Measurements from ENCODE around the gene ZNF688.
A peak's percentile ranks its signal among the peaks of the same experiment; 100 is the strongest.

Gene ZNF688

DNA sequence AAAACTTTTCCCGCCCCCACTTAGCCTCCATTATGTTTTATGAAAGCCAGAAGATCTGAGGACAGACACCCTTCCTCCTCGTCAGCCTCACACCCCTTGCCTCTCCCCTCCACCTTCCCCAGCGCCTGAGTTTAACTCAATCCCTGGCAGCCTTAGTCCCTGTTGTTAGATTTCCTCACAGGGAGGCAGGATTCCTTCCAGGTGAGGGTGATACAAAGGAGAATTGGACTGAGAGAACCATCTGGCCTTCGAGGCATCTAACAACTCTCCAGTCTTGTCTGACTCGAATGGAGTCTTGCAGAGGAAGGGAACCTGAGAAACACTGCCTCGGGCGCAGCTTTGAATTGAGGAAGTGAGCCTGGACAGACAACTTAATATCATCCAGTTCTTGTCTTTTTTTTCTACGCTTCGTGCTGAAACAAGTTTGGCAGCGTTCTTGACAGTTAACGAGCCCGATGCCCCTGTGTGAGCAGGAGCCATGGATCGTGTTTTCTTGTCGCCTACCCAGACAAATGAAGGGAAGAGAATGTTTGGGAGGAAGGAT, 43.8 kb downstream of the ZNF688 start:
- H3K4me1 ChIP-seq (ENCODE audit: control insufficient read depth in 2 of 2, insufficient read depth in 1 of 2, low read depth in 1 of 2, low read length in 2 of 2) = peaks cover 6 to 8% of the 10 kb centered on the region in 2 donors
- peak overlapping the region; percentile 46 for H3K18ac ChIP-seq (ENCODE audit: low read length)
- H4K91ac ChIP-seq (ENCODE audit: low read depth, low read length, poor library complexity) = no peak overlapping the region
- H2BK120ac ChIP-seq (ENCODE audit: low read depth, low read length) = no peak overlapping the region
- peak overlapping the region in 1 of 2 donors; percentile 83 for H3K4me3 ChIP-seq (ENCODE audit: low read length in 2 of 2)
- no peak for DNase-seq (ENCODE audit: low spot score)
- peak overlapping the region; percentile 99 for H2AFZ ChIP-seq (ENCODE audit: low read length)
- no peak overlapping the region for H3K9ac ChIP-seq (ENCODE audit: low read depth, low read length, poor library complexity)
- no peak overlapping the region for H2BK15ac ChIP-seq (ENCODE audit: low read length)
- H3K27ac ChIP-seq (replicated peaks; ENCODE audit: low read length) = peak overlapping the region; percentile 81
- H3K27me3 ChIP-seq (ENCODE audit: control insufficient read depth in 3 of 3, insufficient read depth in 3 of 3, low read depth in 1 of 3, low read length in 3 of 3) = no peaks in the 10 kb centered on the region
- H4K8ac ChIP-seq (ENCODE audit: low read depth, low read length) = no peak overlapping the region
- H3K36me3 ChIP-seq (replicated peaks in 1 of 2; ENCODE audit: control insufficient read depth in 2 of 2, insufficient read depth in 2 of 2, low read length in 2 of 2) = peaks cover 10 to 16% of the 10 kb centered on the region in 2 donors
- H3K4ac ChIP-seq (ENCODE audit: low read length) = no peak overlapping the region
- H3K23ac ChIP-seq (ENCODE audit: low read depth, low read length, poor library complexity) = no peak overlapping the region
- peak overlapping the region; percentile 1 for H2BK12ac ChIP-seq (ENCODE audit: low read length)
- H3K9me3 ChIP-seq (replicated peaks in 1 of 2; ENCODE audit: control insufficient read depth in 2 of 2, insufficient read depth in 1 of 2, low read depth in 1 of 2, low read length in 2 of 2) = no peaks in the 10 kb centered on the region
- H3K14ac ChIP-seq (ENCODE audit: low read length) = no peak overlapping the region
- H3K4me2 ChIP-seq (ENCODE audit: insufficient read depth, low read length, poor library complexity, severe bottlenecking) = peak overlapping the region; percentile 59
- WGBS, 2 donors (ENCODE audit: extremely low coverage in 2 of 2, insufficient read length in 2 of 2, insufficient replicate concordance in 1 of 2) = no CpG with 5 or more reads among the region's 14 CpGs
- no peak overlapping the region for H2BK5ac ChIP-seq (ENCODE audit: low read length)
- H2AK5ac ChIP-seq (ENCODE audit: low read depth, low read length) = no peak overlapping the region
- peaks cover 14% of the 10 kb centered on the region for H3K79me1 ChIP-seq (ENCODE audit: low read depth, low read length)

DNA sequence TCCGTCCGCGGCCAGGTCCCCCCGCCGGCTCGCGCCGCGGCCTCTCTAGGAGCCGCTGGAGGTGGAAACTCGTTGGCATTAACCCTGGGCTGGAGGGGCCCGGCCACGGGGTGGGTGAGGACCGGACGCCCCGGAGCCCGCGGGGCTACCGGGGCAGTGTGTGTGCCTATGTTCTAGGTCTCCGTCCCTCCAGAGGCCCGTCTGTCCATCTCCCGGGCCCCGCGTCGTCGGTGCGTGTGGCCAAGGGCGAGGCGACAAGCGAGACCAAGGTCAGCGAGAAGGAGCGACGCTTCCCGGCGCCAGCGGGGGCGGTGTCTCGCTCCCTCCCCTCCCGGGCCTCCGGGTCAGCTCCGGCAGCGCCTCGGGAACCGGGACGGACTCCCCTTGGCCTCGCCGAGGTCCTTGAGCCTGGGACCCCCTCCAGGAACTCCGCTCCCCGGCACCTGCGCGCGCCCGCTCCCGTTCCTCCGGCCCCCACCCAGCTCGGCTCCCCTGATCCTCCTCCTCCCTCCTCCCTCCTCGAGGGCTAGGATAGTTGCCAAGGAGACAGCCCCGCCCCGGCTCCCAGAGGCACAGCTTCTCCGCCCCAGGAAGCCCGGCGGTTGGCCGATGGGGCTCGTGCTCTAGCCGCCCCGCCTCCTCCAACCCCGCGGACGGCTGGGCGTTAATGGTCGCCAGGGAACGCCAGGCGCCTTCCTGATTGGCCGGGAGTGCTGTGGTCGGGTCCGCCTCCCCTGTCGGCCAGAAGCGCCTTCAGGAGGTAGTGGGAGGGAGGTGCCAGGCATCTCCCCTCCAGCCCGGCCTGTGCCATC, 44.5 kb downstream of the ZNF688 start:
- no CpG with 5 or more reads among the region's 79 CpGs for WGBS, 2 donors (ENCODE audit: extremely low coverage in 2 of 2, insufficient read length in 2 of 2, insufficient replicate concordance in 1 of 2)
- H3K36me3 ChIP-seq (replicated peaks in 1 of 2; ENCODE audit: control insufficient read depth in 2 of 2, insufficient read depth in 2 of 2, low read length in 2 of 2) = peaks cover 10 to 16% of the 10 kb centered on the region in 2 donors
- H3K4me1 ChIP-seq (ENCODE audit: control insufficient read depth in 2 of 2, insufficient read depth in 1 of 2, low read depth in 1 of 2, low read length in 2 of 2) = peaks cover 6 to 8% of the 10 kb centered on the region in 2 donors
- H2BK15ac ChIP-seq (ENCODE audit: low read length) = peak overlapping the region; percentile 97
- H3K4me2 ChIP-seq (ENCODE audit: insufficient read depth, low read length, poor library complexity, severe bottlenecking) = peak overlapping the region; percentile 59
- peak overlapping the region; percentile 99 for H3K9ac ChIP-seq (ENCODE audit: low read depth, low read length, poor library complexity)
- peak overlapping the region; percentile 89 for H2BK5ac ChIP-seq (ENCODE audit: low read length)
- H3K79me1 ChIP-seq (ENCODE audit: low read depth, low read length) = peaks cover 11% of the 10 kb centered on the region
- H3K4ac ChIP-seq (ENCODE audit: low read length) = no peak overlapping the region
- peak overlapping the region; percentile 83 for H2AK5ac ChIP-seq (ENCODE audit: low read depth, low read length)
- H3K18ac ChIP-seq (ENCODE audit: low read length) = peak overlapping the region; percentile 100
- H2BK120ac ChIP-seq (ENCODE audit: low read depth, low read length) = peak overlapping the region; percentile 98
- DNase-seq (ENCODE audit: low spot score) = peak; percentile 98
- peak overlapping the region; percentile 87 for H3K23ac ChIP-seq (ENCODE audit: low read depth, low read length, poor library complexity)
- no peaks in the 10 kb centered on the region for H3K9me3 ChIP-seq (replicated peaks in 1 of 2; ENCODE audit: control insufficient read depth in 2 of 2, insufficient read depth in 1 of 2, low read depth in 1 of 2, low read length in 2 of 2)
- peak overlapping the region; percentile 97 for H3K27ac ChIP-seq (replicated peaks; ENCODE audit: low read length)
- peak overlapping the region; percentile 86 for H3K14ac ChIP-seq (ENCODE audit: low read length)
- H4K91ac ChIP-seq (ENCODE audit: low read depth, low read length, poor library complexity) = peak overlapping the region; percentile 66
- H3K4me3 ChIP-seq (ENCODE audit: low read length in 2 of 2) = peak overlapping the region; percentile 83 to 86
- no peaks in the 10 kb centered on the region for H3K27me3 ChIP-seq (ENCODE audit: control insufficient read depth in 3 of 3, insufficient read depth in 3 of 3, low read depth in 1 of 3, low read length in 3 of 3)
- H2AFZ ChIP-seq (ENCODE audit: low read length) = peak overlapping the region; percentile 99
- H4K8ac ChIP-seq (ENCODE audit: low read depth, low read length) = no peak overlapping the region
- no peak overlapping the region for H2BK12ac ChIP-seq (ENCODE audit: low read length)

GRCh38 chr16:30526137-30526822, 45.2 kb downstream of the ZNF688 start, which contains the start of gene ZNF768:
Gene ZNF768, minus strand, starts transcription at chr16:30526566. Its CDS starts 153 bp downstream, at chr16:30526413.
- Histone ChIP-seq H2BK120ac (ENCODE audit: low read depth, low read length) (peak within 1 kb of the TSS; percentile 98), H3K79me1 (ENCODE audit: low read depth, low read length) (peaks cover 11% of the 10 kb centered on the region), H3K9ac (ENCODE audit: low read depth, low read length, poor library complexity) (peak within 1 kb of the TSS; percentile 99), H2BK5ac (ENCODE audit: low read length) (peak within 1 kb of the TSS; percentile 89), H3K4me1 (ENCODE audit: control insufficient read depth in 2 of 2, insufficient read depth in 1 of 2, low read depth in 1 of 2, low read length in 2 of 2) (peaks cover 6 to 8% of the 10 kb centered on the region in 2 donors), H3K14ac (ENCODE audit: low read length) (peak within 1 kb of the TSS; percentile 86), H3K18ac (ENCODE audit: low read length) (peak within 1 kb of the TSS; percentile 100), H3K4me2 (ENCODE audit: insufficient read depth, low read length, poor library complexity, severe bottlenecking) (peak within 1 kb of the TSS; percentile 59), H2BK12ac (ENCODE audit: low read length) (no peak within 1 kb of the TSS), H3K9me3 (replicated peaks in 1 of 2; ENCODE audit: control insufficient read depth in 2 of 2, insufficient read depth in 1 of 2, low read depth in 1 of 2, low read length in 2 of 2) (no peaks in the 10 kb centered on the region), H3K4ac (ENCODE audit: low read length) (no peak within 1 kb of the TSS), H3K27ac (replicated peaks; ENCODE audit: low read length) (peak within 1 kb of the TSS; percentile 97), H3K23ac (ENCODE audit: low read depth, low read length, poor library complexity) (peak within 1 kb of the TSS; percentile 87), H3K4me3 (ENCODE audit: low read length in 2 of 2) (peak within 1 kb of the TSS; percentile 83 to 91), H4K91ac (ENCODE audit: low read depth, low read length, poor library complexity) (peak within 1 kb of the TSS; percentile 66), H2BK15ac (ENCODE audit: low read length) (peak within 1 kb of the TSS; percentile 97), H3K36me3 (replicated peaks in 1 of 2; ENCODE audit: control insufficient read depth in 2 of 2, insufficient read depth in 2 of 2, low read length in 2 of 2) (peaks cover 10 to 16% of the 10 kb centered on the region in 2 donors), H3K27me3 (ENCODE audit: control insufficient read depth in 3 of 3, insufficient read depth in 3 of 3, low read depth in 1 of 3, low read length in 3 of 3) (no peaks in the 10 kb centered on the region), H2AK5ac (ENCODE audit: low read depth, low read length) (peak within 1 kb of the TSS; percentile 90), H2AFZ (ENCODE audit: low read length) (peak within 1 kb of the TSS; percentile 99), H4K8ac (ENCODE audit: low read depth, low read length) (no peak within 1 kb of the TSS)
- WGBS, 2 donors (ENCODE audit: extremely low coverage in 2 of 2, insufficient read length in 2 of 2, insufficient replicate concordance in 1 of 2) = no CpG with 5 or more reads among the region's 73 CpGs
- DNase-seq (ENCODE audit: low spot score) = peak; percentile 59

- peak overlapping the region; percentile 63 for H3K14ac ChIP-seq (ENCODE audit: low read length)
- H3K23ac ChIP-seq (ENCODE audit: low read depth, low read length, poor library complexity) = peak overlapping the region; percentile 44
- H2BK120ac ChIP-seq (ENCODE audit: low read depth, low read length) = no peak overlapping the region
- no peaks in the 10 kb centered on the region for H3K27me3 ChIP-seq (ENCODE audit: control insufficient read depth in 3 of 3, insufficient read depth in 3 of 3, low read depth in 1 of 3, low read length in 3 of 3)
- H2BK15ac ChIP-seq (ENCODE audit: low read length) = no peak overlapping the region
- peaks cover 10 to 16% of the 10 kb centered on the region in 2 donors for H3K36me3 ChIP-seq (replicated peaks in 1 of 2; ENCODE audit: control insufficient read depth in 2 of 2, insufficient read depth in 2 of 2, low read length in 2 of 2)
- peak overlapping the region; percentile 55 for H3K4me2 ChIP-seq (ENCODE audit: insufficient read depth, low read length, poor library complexity, severe bottlenecking)
- no peak overlapping the region for H2BK12ac ChIP-seq (ENCODE audit: low read length)
- peak overlapping the region; percentile 90 for H2AK5ac ChIP-seq (ENCODE audit: low read depth, low read length)
- no peak overlapping the region for H3K4ac ChIP-seq (ENCODE audit: low read length)
- H3K4me1 ChIP-seq (ENCODE audit: control insufficient read depth in 2 of 2, insufficient read depth in 1 of 2, low read depth in 1 of 2, low read length in 2 of 2) = peaks cover 6 to 8% of the 10 kb centered on the region in 2 donors
- no peaks in the 10 kb centered on the region for H3K9me3 ChIP-seq (replicated peaks in 1 of 2; ENCODE audit: control insufficient read depth in 2 of 2, insufficient read depth in 1 of 2, low read depth in 1 of 2, low read length in 2 of 2)
- H4K8ac ChIP-seq (ENCODE audit: low read depth, low read length) = no peak overlapping the region
- peak overlapping the region; percentile 83 to 91 for H3K4me3 ChIP-seq (ENCODE audit: low read length in 2 of 2)
- peaks cover 11% of the 10 kb centered on the region for H3K79me1 ChIP-seq (ENCODE audit: low read depth, low read length)
- peak overlapping the region; percentile 91 for H3K18ac ChIP-seq (ENCODE audit: low read length)
- no peak for DNase-seq (ENCODE audit: low spot score)
- no peak overlapping the region for H4K91ac ChIP-seq (ENCODE audit: low read depth, low read length, poor library complexity)
- H3K9ac ChIP-seq (ENCODE audit: low read depth, low read length, poor library complexity) = peak overlapping the region; percentile 74
- peak overlapping the region; percentile 99 for H2AFZ ChIP-seq (ENCODE audit: low read length)
- H3K27ac ChIP-seq (replicated peaks; ENCODE audit: low read length) = peak overlapping the region; percentile 69
- WGBS, 2 donors (ENCODE audit: extremely low coverage in 2 of 2, insufficient read length in 2 of 2, insufficient replicate concordance in 1 of 2) = no CpG with 5 or more reads among the region's 4 CpGs
- peak overlapping the region; percentile 89 for H2BK5ac ChIP-seq (ENCODE audit: low read length)
Observed at GRCh38 chr16:30525844-30526136, 45.7 kb downstream of the ZNF688 start.
